ENCODE data around the gene KCNK15. TPM values are rescaled to one million over a fixed set of nuclear protein-coding genes. Genes with fewer than 3 reads are reported as not detected.

KCNK15 gene
- total and polyA plus RNA-seq, 9 donors = 0.13 to 0.58 (median 0.36) TPM; not detected in 2

DNA sequence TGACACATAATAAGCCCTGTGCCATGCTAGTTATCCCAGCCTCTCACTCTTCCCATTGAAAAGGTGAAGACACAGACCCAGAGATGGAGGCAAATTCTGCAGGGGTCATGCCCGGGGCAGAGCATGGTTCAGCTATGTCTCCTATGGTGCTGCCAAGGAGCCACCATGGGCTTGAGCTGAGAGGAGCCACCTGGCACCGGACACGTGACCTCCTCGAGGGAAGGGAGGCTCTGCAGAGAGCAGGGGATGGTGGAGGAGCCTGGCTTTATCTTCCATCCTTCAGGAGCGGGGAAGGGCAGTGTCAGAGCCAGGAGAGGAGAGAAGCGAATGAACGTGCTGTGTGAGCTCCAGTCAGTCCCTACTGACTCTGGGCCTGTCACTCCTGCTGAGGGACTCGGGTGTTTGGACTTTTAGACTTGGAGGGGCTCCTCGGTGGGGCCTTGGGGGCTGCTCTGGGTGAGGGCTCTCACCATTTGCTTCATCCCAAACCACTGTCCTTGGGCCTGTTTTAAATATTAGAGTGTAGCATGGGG lies 41.6 kb upstream of the KCNK15 start:
- 76% methylated on average over 7 of the region's 9 CpGs for WGBS (ENCODE audit: insufficient coverage)
- no peaks in the 10 kb centered on the region for H3K36me3 ChIP-seq (ENCODE audit: control insufficient read depth, insufficient read depth, low read length)
- H3K4me3 ChIP-seq (ENCODE audit: low read length) = no peak overlapping the region
- peaks cover 45% of the 10 kb centered on the region for H3K4me1 ChIP-seq (ENCODE audit: control insufficient read depth, insufficient read depth, low read length)
- peaks cover 2% of the 10 kb centered on the region for H3K27me3 ChIP-seq (ENCODE audit: control insufficient read depth, insufficient read depth, low read length)
- no peak overlapping the region for H3K27ac ChIP-seq (ENCODE audit: low read length)
- DNase-seq = no peak
- no peaks in the 10 kb centered on the region for H3K9me3 ChIP-seq (replicated peaks; ENCODE audit: control insufficient read depth, low read depth, low read length)

DNA sequence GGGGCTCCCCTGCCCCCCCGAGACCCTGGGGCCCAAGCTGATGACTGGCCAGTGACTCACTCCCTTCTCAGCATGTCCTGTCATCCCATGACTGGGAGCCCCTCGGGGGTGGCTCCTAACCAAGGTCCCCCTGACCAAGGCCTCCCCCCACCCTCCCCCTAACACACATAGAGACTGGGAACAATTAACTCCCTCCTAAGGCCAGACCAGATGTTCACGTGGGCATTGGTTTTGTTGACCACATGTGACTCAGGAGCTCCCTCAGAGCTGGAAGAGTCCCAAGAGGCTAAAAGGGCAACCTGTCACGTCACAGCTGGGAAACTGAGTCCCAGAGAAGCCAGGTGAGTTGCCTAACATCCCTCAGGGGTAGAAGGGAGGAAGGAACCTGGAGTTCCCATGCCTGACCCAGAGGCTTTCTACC lies 41.1 kb upstream of the KCNK15 start:
- Histone ChIP-seq H3K4me3 (ENCODE audit: low read length) (no peak overlapping the region), H3K27ac (ENCODE audit: low read length) (no peak overlapping the region), H3K36me3 (ENCODE audit: control insufficient read depth, insufficient read depth, low read length) (no peaks in the 10 kb centered on the region), H3K27me3 (ENCODE audit: control insufficient read depth, insufficient read depth, low read length) (peaks cover 2% of the 10 kb centered on the region), H3K9me3 (replicated peaks; ENCODE audit: control insufficient read depth, low read depth, low read length) (no peaks in the 10 kb centered on the region), H3K4me1 (ENCODE audit: control insufficient read depth, insufficient read depth, low read length) (peaks cover 45% of the 10 kb centered on the region)
- no peak for DNase-seq
- 48% methylated on average over 2 of the region's 4 CpGs for WGBS (ENCODE audit: insufficient coverage)

DNA sequence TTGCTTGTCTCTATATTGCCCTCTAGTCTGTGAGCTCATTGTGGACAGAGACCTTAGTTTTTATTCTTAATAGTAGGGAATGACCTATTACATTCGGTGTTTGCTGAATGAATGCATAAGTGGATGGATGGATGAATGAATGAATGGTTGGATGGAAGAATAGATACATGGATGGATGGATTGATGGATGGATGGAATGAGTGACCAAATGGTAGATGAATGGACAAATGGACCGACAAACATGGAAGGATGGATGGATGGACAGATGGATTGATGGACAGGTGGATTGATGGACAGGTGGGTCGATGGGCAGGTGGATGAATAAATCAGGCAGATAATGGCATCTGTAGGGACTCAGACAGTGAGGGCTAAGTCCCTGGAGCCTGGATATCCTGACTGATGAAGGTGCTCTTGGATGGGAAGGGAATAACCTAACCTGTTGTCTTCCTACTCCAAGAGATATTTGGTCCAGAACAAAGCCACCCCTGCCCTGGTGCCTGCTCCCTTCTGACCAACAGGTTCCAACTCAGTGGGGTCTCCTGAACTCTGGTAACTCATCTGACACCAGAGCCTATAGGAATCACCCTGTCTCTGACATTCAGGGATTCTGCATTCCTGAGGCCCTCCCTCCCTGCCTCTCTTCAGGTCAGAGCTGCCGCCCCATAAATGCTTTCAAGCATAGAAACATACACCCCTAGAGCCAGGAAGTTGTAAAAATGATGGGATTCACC lies 40.1 kb upstream of the KCNK15 start:
- H3K4me3 ChIP-seq (ENCODE audit: low read length) = no peak overlapping the region
- 74% methylated on average over 3 of the region's 4 CpGs for WGBS (ENCODE audit: insufficient coverage)
- no peaks in the 10 kb centered on the region for H3K9me3 ChIP-seq (replicated peaks; ENCODE audit: control insufficient read depth, low read depth, low read length)
- H3K27me3 ChIP-seq (ENCODE audit: control insufficient read depth, insufficient read depth, low read length) = peaks cover 2% of the 10 kb centered on the region
- H3K4me1 ChIP-seq (ENCODE audit: control insufficient read depth, insufficient read depth, low read length) = peaks cover 45% of the 10 kb centered on the region
- DNase-seq = no peak
- no peaks in the 10 kb centered on the region for H3K36me3 ChIP-seq (ENCODE audit: control insufficient read depth, insufficient read depth, low read length)
- peak overlapping the region; percentile 52 for H3K27ac ChIP-seq (ENCODE audit: low read length)

- 35% methylated on average over 6 of the region's 10 CpGs for WGBS (ENCODE audit: insufficient coverage)
- H3K27me3 ChIP-seq (ENCODE audit: control insufficient read depth, insufficient read depth, low read length) = peaks cover 2% of the 10 kb centered on the region
- H3K4me3 ChIP-seq (ENCODE audit: low read length) = no peak overlapping the region
- H3K4me1 ChIP-seq (ENCODE audit: control insufficient read depth, insufficient read depth, low read length) = peaks cover 36% of the 10 kb centered on the region
- no peaks in the 10 kb centered on the region for H3K9me3 ChIP-seq (replicated peaks; ENCODE audit: control insufficient read depth, low read depth, low read length)
- H3K36me3 ChIP-seq (ENCODE audit: control insufficient read depth, insufficient read depth, low read length) = no peaks in the 10 kb centered on the region
- peak; percentile 82 for DNase-seq
- H3K27ac ChIP-seq (ENCODE audit: low read length) = peak overlapping the region; percentile 52
These were observed 39.2 kb upstream of the KCNK15 start for GRCh38 chr20:44706301-44707017.

DNA sequence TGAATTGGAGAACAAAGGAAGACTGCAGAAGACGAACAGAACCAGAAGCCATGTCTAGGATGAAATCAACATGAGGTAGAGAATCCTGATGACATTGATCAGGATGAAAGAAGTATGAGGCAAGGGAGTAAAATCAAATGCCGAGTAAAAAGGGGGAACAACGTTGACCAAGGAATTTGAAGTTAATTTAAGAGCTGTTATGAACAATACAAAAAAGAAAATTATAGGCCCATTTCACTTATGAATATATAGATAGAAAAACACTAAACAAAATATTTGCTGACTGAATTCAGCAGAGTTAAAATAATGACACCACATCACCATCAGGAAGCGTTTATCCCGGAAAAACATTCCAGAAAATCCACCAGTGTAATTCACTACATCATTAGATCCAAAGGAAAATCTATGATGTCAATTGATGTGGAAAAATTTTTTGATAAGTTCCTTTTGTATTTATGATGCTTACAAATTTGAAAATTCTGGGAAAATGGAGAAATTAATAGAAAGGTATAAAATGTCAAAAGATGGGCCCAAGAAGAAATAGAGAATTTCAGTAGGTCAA lies 38.6 kb upstream of the KCNK15 start:
- peaks cover 31% of the 10 kb centered on the region for H3K4me1 ChIP-seq (ENCODE audit: control insufficient read depth, insufficient read depth, low read length)

DNA sequence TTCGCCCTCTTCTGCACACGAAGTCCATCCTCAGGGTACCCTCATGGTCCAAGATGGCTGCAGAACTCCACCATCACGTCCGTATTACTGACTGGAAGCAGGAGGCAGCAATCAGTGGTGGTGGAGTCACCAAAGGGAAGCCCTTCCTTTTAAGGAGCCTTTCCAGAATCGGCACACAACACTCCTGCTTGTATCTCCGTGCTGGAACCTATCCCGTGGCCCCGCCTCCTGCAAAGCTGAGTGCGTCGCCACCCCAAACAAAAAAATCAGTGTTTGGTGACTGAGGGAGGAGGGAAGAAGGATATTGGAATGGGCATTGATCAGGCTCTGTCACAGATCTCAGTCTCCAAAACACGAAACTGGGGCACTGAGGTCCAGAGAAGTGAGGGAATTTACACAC lies 36.3 kb upstream of the KCNK15 start:
- Histone ChIP-seq H3K9me3 (replicated peaks; ENCODE audit: control insufficient read depth, low read depth, low read length) (no peaks in the 10 kb centered on the region), H3K4me3 (ENCODE audit: low read length) (no peak overlapping the region), H3K27me3 (ENCODE audit: control insufficient read depth, insufficient read depth, low read length) (peaks cover 2% of the 10 kb centered on the region), H3K27ac (ENCODE audit: low read length) (no peak overlapping the region), H3K36me3 (ENCODE audit: control insufficient read depth, insufficient read depth, low read length) (no peaks in the 10 kb centered on the region), H3K4me1 (ENCODE audit: control insufficient read depth, insufficient read depth, low read length) (peaks cover 14% of the 10 kb centered on the region)
- DNase-seq = no peak
- WGBS (ENCODE audit: insufficient coverage) = 100% methylated on average over 3 of the region's 11 CpGs

More for the DNA sequence above, 38.6 kb upstream of the KCNK15 start:
- 25% methylated on average over 1 of the region's 5 CpGs for WGBS (ENCODE audit: insufficient coverage)
- peak; percentile 61 for DNase-seq
- Histone ChIP-seq H3K27me3 (ENCODE audit: control insufficient read depth, insufficient read depth, low read length) (peaks cover 2% of the 10 kb centered on the region), H3K9me3 (replicated peaks; ENCODE audit: control insufficient read depth, low read depth, low read length) (no peaks in the 10 kb centered on the region), H3K27ac (ENCODE audit: low read length) (peak overlapping the region; percentile 52), H3K36me3 (ENCODE audit: control insufficient read depth, insufficient read depth, low read length) (no peaks in the 10 kb centered on the region), H3K4me3 (ENCODE audit: low read length) (no peak overlapping the region)

DNA sequence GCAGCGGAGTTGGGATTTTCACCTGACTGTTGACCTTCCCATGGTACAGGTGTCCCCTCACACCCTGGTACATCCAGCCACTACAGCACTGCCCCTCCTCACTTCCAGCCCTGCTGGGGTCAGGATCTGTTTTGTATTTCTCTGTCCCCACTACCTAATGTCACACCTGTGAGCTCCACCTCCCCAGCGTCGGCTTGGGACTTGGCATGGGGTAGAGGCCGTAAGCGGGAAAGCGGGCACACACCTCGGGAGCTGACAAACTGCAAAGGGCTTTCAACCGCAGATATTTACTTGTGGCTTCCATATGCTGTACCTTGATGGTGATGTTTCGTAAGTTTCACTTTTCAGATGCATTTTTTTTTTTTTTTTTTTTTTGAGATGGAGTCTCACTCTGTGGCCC lies 35.9 kb upstream of the KCNK15 start:
- Histone ChIP-seq H3K9me3 (replicated peaks; ENCODE audit: control insufficient read depth, low read depth, low read length) (no peaks in the 10 kb centered on the region), H3K4me3 (ENCODE audit: low read length) (no peak overlapping the region), H3K27me3 (ENCODE audit: control insufficient read depth, insufficient read depth, low read length) (peaks cover 2% of the 10 kb centered on the region), H3K4me1 (ENCODE audit: control insufficient read depth, insufficient read depth, low read length) (peaks cover 18% of the 10 kb centered on the region), H3K27ac (ENCODE audit: low read length) (no peak overlapping the region), H3K36me3 (ENCODE audit: control insufficient read depth, insufficient read depth, low read length) (no peaks in the 10 kb centered on the region)
- no peak for DNase-seq
- 96% methylated on average over 6 of the region's 9 CpGs for WGBS (ENCODE audit: insufficient coverage)

DNA sequence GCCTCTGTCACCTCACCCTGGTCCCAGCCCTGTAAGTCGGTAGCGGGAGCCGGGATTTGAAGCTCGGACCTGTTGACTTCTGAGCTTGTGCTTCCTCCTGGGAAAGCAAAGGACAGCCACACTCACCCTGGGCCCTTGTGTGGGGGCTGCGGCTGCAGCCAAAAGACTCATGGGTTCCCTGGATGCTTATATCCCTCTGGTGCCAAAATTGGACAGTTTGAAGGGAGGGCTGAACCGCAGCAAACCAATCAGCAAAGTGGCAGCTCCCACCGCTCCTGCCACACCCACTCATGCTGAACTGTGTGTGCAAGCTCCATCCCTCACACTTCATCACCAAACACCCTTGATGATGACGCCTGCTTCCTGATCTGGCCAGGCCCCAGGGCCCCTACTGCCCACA lies 34.4 kb upstream of the KCNK15 start:
- Histone ChIP-seq H3K27me3 (ENCODE audit: control insufficient read depth, insufficient read depth, low read length) (peaks cover under 1% of the 10 kb centered on the region), H3K27ac (ENCODE audit: low read length) (no peak overlapping the region), H3K36me3 (ENCODE audit: control insufficient read depth, insufficient read depth, low read length) (no peaks in the 10 kb centered on the region), H3K4me3 (ENCODE audit: low read length) (no peak overlapping the region), H3K4me1 (ENCODE audit: control insufficient read depth, insufficient read depth, low read length) (peaks cover 26% of the 10 kb centered on the region), H3K9me3 (replicated peaks; ENCODE audit: control insufficient read depth, low read depth, low read length) (no peaks in the 10 kb centered on the region)
- WGBS (ENCODE audit: insufficient coverage) = 77% methylated on average over 7 of the region's 8 CpGs
- no peak for DNase-seq

GRCh38 chr20:44714102-44714700 lies 31.5 kb upstream of the KCNK15 start:
- no peaks in the 10 kb centered on the region for H3K27me3 ChIP-seq (ENCODE audit: control insufficient read depth, insufficient read depth, low read length)
- no peak overlapping the region for H3K4me3 ChIP-seq (ENCODE audit: low read length)
- no peak for DNase-seq
- peaks cover 21% of the 10 kb centered on the region for H3K4me1 ChIP-seq (ENCODE audit: control insufficient read depth, insufficient read depth, low read length)
- WGBS (ENCODE audit: insufficient coverage) = 74% methylated on average over 13 of the region's 13 CpGs
- H3K9me3 ChIP-seq (replicated peaks; ENCODE audit: control insufficient read depth, low read depth, low read length) = no peaks in the 10 kb centered on the region
- H3K27ac ChIP-seq (ENCODE audit: low read length) = no peak overlapping the region
- no peaks in the 10 kb centered on the region for H3K36me3 ChIP-seq (ENCODE audit: control insufficient read depth, insufficient read depth, low read length)

Measured in muscle of leg (tissue), 11 donors.